GM10248 (cell line): ENCODE results near the gene IDH2.

ENCODE experiments used
- CTCF ChIA-PET: fragments of 300-600 bp; sonication (Branson Sonifier 250); formaldehyde crosslinking; extraction: SDS; loops from one replicate; lab custom pipeline; 2021; ENCODE audit warnings: antibody characterized with exemption; lab: Yijun Ruan, JAX
- POLR2A ChIA-PET: fragments of 350-650 bp; sonication (Branson Sonifier 250); formaldehyde crosslinking; extraction: SDS; loops from one replicate; lab custom pipeline; 2020; ENCODE audit warnings: antibody characterized with exemption; lab: Yijun Ruan, JAX
- DNase-seq: peaks from one replicate; pipeline ENCODE4 v3.0.0; 2012; ENCODE audit errors: extremely low spot score
- TF ChIP-seq, protein P1 (sequence below): IDR thresholded peaks from 2 replicates; pipeline ENCODE4 v1.5.1; 2012; ENCODE audit warnings: mild to moderate bottlenecking, low read depth; ENCODE audit errors: extremely low read depth, missing control alignments, control extremely low read depth

Gene IDH2

DNA sequence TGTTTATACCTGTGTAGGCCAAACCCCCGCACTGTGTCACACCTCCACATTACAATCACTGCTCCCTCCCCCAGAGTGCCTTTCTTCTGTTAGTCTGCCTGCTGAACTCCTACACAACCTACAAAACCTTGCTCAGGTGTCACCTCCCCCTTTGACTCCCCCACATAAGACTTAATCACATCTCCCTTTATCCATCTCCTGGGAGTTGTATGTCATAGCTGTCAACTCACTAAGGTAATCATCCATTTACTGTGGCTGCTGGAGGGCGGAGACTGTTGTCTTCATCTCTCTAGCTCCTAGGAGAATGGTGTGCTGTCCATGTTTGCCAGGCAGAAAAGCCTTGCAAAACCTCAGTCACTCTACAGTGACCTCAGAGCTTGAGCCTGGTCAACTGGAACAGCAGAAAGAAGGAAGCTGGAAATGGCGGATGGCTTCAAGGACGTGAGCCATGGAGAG lies 57.3 kb downstream of the IDH2 start:
- ChIA-PET POLR2A (interaction anchor here (0.7 kb wide), 1 partner anchor 15 kb away, joined by 3 read pairs; no protein-coding TSS in a partner anchor), CTCF (interaction anchor here (1.0 to 6.4 kb wide), 6 partner anchors 10 to 176 kb away, joined by 3 to 28 read pairs (median 6); no protein-coding TSS in a partner anchor)
- TF ChIP-seq, protein P1, sequence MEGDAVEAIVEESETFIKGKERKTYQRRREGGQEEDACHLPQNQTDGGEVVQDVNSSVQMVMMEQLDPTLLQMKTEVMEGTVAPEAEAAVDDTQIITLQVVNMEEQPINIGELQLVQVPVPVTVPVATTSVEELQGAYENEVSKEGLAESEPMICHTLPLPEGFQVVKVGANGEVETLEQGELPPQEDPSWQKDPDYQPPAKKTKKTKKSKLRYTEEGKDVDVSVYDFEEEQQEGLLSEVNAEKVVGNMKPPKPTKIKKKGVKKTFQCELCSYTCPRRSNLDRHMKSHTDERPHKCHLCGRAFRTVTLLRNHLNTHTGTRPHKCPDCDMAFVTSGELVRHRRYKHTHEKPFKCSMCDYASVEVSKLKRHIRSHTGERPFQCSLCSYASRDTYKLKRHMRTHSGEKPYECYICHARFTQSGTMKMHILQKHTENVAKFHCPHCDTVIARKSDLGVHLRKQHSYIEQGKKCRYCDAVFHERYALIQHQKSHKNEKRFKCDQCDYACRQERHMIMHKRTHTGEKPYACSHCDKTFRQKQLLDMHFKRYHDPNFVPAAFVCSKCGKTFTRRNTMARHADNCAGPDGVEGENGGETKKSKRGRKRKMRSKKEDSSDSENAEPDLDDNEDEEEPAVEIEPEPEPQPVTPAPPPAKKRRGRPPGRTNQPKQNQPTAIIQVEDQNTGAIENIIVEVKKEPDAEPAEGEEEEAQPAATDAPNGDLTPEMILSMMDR, result no peak
- no peak for DNase-seq

GRCh38 chr15:90044191-90044590 lies 58.1 kb downstream of the IDH2 start:
- ChIA-PET CTCF (interaction anchor here (1.4 to 6.4 kb wide), 3 partner anchors 11 to 176 kb away, joined by 3 to 28 read pairs (median 8); no protein-coding TSS in a partner anchor), POLR2A (no interaction called here)
- TF ChIP-seq, protein P1, result no peak
- no peak for DNase-seq

- TF ChIP-seq, protein P1, result no peak
Observed at GRCh38 chr15:90043530-90044010, 58.7 kb downstream of the IDH2 start.

GRCh38 chr15:90042766-90043529 lies 59.3 kb downstream of the IDH2 start:
- CTCF ChIA-PET, result interaction anchor here (1.1 to 6.4 kb wide), 4 partner anchors 9 to 28 kb away, joined by 3 to 28 read pairs (median 4); no protein-coding TSS in a partner anchor
- POLR2A ChIA-PET, result no interaction called here
- TF ChIP-seq, protein P1, result no peak
- no peak for DNase-seq

More at GRCh38 chr15:90043530-90044010, 58.7 kb downstream of the IDH2 start:
- ChIA-PET POLR2A (no interaction called here), CTCF (interaction anchor here (1.1 to 6.4 kb wide), 4 partner anchors 9 to 27 kb away, joined by 3 to 28 read pairs (median 4); no protein-coding TSS in a partner anchor)
- no peak for DNase-seq

DNA sequence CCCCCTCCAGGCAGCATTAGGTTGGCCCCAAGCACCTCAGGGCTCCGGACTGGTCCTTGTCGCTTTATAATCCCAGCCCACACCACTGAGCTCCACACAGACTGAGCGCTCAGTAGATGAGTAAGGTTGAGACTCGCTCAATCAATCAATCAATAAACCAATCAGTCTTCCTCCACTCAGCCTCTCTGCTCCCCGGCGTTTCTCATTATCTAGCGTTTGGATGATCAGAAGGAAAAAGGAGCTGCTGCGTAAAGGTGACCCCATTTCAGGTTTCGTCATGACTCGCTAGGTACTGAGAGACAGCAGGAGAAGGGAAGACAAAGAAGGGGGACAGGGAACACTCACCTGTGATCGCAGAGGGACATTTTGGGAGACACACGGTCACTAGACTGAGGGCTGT lies 59.9 kb downstream of the IDH2 start:
- ChIA-PET POLR2A (no interaction called here), CTCF (interaction anchor here (1.1 to 6.4 kb wide), 5 partner anchors 8 to 28 kb away, joined by 3 to 28 read pairs (median 4); no protein-coding TSS in a partner anchor)
- DNase-seq, result no peak
- TF ChIP-seq, protein P1, result no peak

GRCh38 chr15:90040618-90041017 lies 61.6 kb downstream of the IDH2 start:
- ChIA-PET POLR2A (no interaction called here), CTCF (interaction anchor here (1.6 kb wide), 1 partner anchor 17 kb away, joined by 4 read pairs; no protein-coding TSS in a partner anchor)
- TF ChIP-seq, protein P1, result no peak
- no peak for DNase-seq
